Heart right ventricle (tissue), 16 donors: Measurements from ENCODE around the gene GRPEL1. TPM values are rescaled to one million over a fixed set of nuclear protein-coding genes. Genes with fewer than 3 reads are reported as not detected.

ENCODE experiments used
- ATAC-seq, 8 donors: fragments of 200-7000 bp; cut with Tn5 transposase; one replicate each; pipeline ENCODE4 v1.9.1; 2020; ENCODE audit warnings: mild to moderate bottlenecking in 8 of 8, moderate library complexity in 8 of 8, moderate number of reproducible peaks in 1 of 8
- DNase-seq, 2 donors: peaks; one replicate each; pipeline ENCODE4 v3.0.0-alpha.2; 2020
- H3K27ac ChIP-seq, 10 donors: fragments of 200-600 bp; sonication (generic) in 2 of 10; one replicate each; pipeline versions ENCODE4 v1.5.0 to v1.8.0; 2020 to 2022; ENCODE audit warnings: mild to moderate bottlenecking in 3 of 10
- H3K27me3 ChIP-seq, 7 donors: fragments of 200-600 bp; one replicate each; pipeline ENCODE4 v1.8.0; 2021 to 2022; ENCODE audit warnings: mild to moderate bottlenecking in 2 of 7
- H3K36me3 ChIP-seq, 9 donors: fragments of 200-600 bp; sonication (generic) in 1 of 9; one replicate each; pipeline versions ENCODE4 v1.5.0 to v1.8.0; 2020 to 2022; ENCODE audit warnings: mild to moderate bottlenecking in 2 of 9
- H3K4me1 ChIP-seq, 9 donors: fragments of 200-600 bp; sonication (generic) in 1 of 9; one replicate each; pipeline versions ENCODE4 v1.5.0 to v1.8.0; 2020 to 2022; ENCODE audit warnings: mild to moderate bottlenecking in 4 of 9
- H3K4me3 ChIP-seq, 10 donors: fragments of 200-600 bp; sonication (generic) in 2 of 10; one replicate each; pipeline versions ENCODE4 v1.5.0 to v1.8.0; 2020 to 2022; ENCODE audit warnings: mild to moderate bottlenecking in 7 of 10, moderate library complexity in 2 of 10
- H3K9me3 ChIP-seq, 11 donors: fragments of 200-600 bp in 10 of 11; sonication (generic) in 2 of 11; one replicate each; pipeline versions ENCODE4 v1.5.0 to v1.8.0; 2013 to 2022; ENCODE audit warnings: mild to moderate bottlenecking in 2 of 11, control low read depth in 1 of 11, moderate library complexity in 1 of 11
- WGBS, 2 donors: extraction: QIAGEN DNeasy Blood & Tissue Kit; methylation state at CpG; one replicate each; pipeline ENCODE4 v1.1.7; 2013; ENCODE audit warnings: inconsistent platforms in 1 of 2; 5-methylcytosine and 5-hydroxymethylcytosine counted together
- intact Hi-C, 10 donors: fragments of 100-400 bp; cut with DNase I; formaldehyde crosslinking; loops; one replicate each; pipeline versions ENCODE4 v1.11.1 to v1.14.2; 2022
- polyA plus RNA-seq, 2 donors: library from polyadenylated mRNA; stranded (reverse); fragments of 200-250 nt; gene quantifications; one replicate each; pipeline ENCODE4 v1.2.3, GENCODE V29; 2013
- total RNA-seq, 10 donors: library from RNA; stranded (reverse); fragmentation: NEBNext Ultra II Directional in 3 of 10; extraction: Animal tissue kit (Norgen Biotek cat#: 25700) in 3 of 10; gene quantifications; one replicate each; pipeline versions ENCODE4 v1.2.1 to v1.2.4, GENCODE V29; 2021 to 2023
- TF ChIP-seq, protein P1 (sequence below), 9 donors: fragments of 200-600 bp; sonication (generic) in 2 of 9; IDR thresholded peaks; one replicate each; pipeline versions ENCODE4 v1.5.0 to v1.8.0; 2021 to 2022; ENCODE audit warnings: antibody characterized with exemption in 9 of 9, mild to moderate bottlenecking in 5 of 9, moderate library complexity in 1 of 9
- donor health status: Arrhythmogenic right ventricular cardiomyopathy.
- donor health status: ischemic (EF 13 %, LVEDD 7.1; RV severe dilation, severe dysfunction).
- donor health status: healthy with polysubstance abuse.
- donor health status: DM: no; HTN: yes; CAD: no.
- donor health status: DM: no; HTN: no; CAD: no.
- donor health status: ischemic (EF 25% LVEDD 6.9; RV normal size, moderate dysfunction).
- donor health status: ischemic (EF 25% LVEDD 5.7; RV mildly dilated, moderate dysfunction).
- donor health status: healthy.
- donor health status: DM: yes; HTN: yes; CAD: no.
- donor health status: Ischemic cardiomyopathy.
- donor health status: ischemic (EF 35%, LVEDD 5.7; RV mildly dilated, moderate dysfunction).
- donor health status: nonischemic (EF 11% LVEDD 7.7; RV severe dilation, severe dysfunction).
- donor health status: DM: yes; HTN: yes; CAD: no.
- donor health status: PGD.
- donor health status: ischemic (EF 29% LVEDD 5.4; RV normal size, mild dysfunction).
- donor health status: nonischemic (EF 23%, LVEDD 6.1; RV moderate dilation, normal function).

Gene GRPEL1
- total and polyA plus RNA-seq, 12 donors: 38.7 to 83.3 (median 55.8) TPM

DNA sequence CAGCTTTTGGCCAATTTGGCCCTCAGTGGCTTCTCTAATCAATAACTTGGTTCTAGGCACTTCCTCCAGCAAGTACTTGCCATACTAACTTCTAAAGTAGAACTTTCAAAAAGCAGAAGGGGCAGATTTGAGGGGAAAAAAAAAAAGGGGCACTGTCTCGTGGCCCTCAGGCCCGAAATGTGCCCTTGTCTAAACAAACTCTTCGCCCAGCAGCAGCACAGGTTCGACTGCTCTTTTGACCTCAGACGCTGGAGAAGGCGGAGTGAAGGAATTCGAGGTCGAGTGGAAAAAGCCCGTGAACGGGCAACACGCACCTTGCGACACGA, 775 bp downstream of the GRPEL1 start:
- ATAC-seq (no peak), DNase-seq (no peak)
- WGBS, 2 donors: 3 to 4% methylated on average over 13 of the region's 13 CpGs
- TF ChIP-seq, protein P1, sequence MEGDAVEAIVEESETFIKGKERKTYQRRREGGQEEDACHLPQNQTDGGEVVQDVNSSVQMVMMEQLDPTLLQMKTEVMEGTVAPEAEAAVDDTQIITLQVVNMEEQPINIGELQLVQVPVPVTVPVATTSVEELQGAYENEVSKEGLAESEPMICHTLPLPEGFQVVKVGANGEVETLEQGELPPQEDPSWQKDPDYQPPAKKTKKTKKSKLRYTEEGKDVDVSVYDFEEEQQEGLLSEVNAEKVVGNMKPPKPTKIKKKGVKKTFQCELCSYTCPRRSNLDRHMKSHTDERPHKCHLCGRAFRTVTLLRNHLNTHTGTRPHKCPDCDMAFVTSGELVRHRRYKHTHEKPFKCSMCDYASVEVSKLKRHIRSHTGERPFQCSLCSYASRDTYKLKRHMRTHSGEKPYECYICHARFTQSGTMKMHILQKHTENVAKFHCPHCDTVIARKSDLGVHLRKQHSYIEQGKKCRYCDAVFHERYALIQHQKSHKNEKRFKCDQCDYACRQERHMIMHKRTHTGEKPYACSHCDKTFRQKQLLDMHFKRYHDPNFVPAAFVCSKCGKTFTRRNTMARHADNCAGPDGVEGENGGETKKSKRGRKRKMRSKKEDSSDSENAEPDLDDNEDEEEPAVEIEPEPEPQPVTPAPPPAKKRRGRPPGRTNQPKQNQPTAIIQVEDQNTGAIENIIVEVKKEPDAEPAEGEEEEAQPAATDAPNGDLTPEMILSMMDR (IDR thresholded peaks at IDR 0.05): no peak
- Histone ChIP-seq H3K9me3 (no peaks in the 10 kb centered on the region), H3K27ac (peak overlapping the region; percentile 31 to 98 (median 89)), H3K36me3 (peaks cover 0 to 37% (median 19%) of the 10 kb centered on the region in 9 donors), H3K4me3 (peak overlapping the region; percentile 68 to 99 (median 86)), H3K4me1 (peaks cover 7 to 42% (median 30%) of the 10 kb centered on the region in 9 donors), H3K27me3 (no peaks in the 10 kb centered on the region)
- intact Hi-C loops: loop anchor here in 6 of 10 donors (1.0 to 5.0 kb wide), 5 partner anchors 22 to 160 kb away; partner anchors contain the start of gene TBC1D14 (in 2 of the 6)

DNA sequence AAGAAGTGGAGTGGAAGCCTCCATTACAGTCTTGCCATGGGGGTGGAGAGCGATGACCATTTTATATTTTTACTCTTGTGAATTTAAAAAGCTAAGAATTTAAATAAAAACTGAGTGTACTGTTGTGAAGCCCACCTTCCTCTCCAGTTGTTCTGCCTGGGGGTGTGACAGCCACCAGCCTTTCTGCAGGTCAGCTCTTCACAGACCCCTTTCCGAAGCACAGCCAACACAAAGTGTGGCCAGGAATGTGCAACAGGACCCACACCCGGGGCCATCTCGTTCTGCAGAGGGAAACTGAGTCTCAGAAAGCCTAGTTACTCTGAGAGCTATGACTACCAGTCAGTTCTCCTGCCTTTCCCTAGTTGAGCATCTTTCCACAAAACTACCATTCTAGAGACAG, 1.4 kb downstream of the GRPEL1 start:
- Histone ChIP-seq H3K27me3 (no peaks in the 10 kb centered on the region), H3K27ac (peak overlapping the region in 3 of 10 donors; percentile 88 to 96 (median 90)), H3K9me3 (no peaks in the 10 kb centered on the region), H3K4me1 (peaks cover 7 to 42% (median 30%) of the 10 kb centered on the region in 9 donors), H3K4me3 (peak overlapping the region in 8 of 10 donors; percentile 78 to 99 (median 92)), H3K36me3 (peaks cover 0 to 43% (median 25%) of the 10 kb centered on the region in 9 donors)
- 85 to 89% methylated on average over 4 of the region's 4 CpGs for WGBS, 2 donors
- TF ChIP-seq, protein P1 (IDR thresholded peaks at IDR 0.05): no peak
- intact Hi-C loops: loop anchor here in 6 of 10 donors (2.0 to 5.0 kb wide), 4 partner anchors 22 to 159 kb away; partner anchors contain the start of gene TBC1D14 (in 2 of the 6)
- no peak for DNase-seq
- ATAC-seq: no peak

DNA sequence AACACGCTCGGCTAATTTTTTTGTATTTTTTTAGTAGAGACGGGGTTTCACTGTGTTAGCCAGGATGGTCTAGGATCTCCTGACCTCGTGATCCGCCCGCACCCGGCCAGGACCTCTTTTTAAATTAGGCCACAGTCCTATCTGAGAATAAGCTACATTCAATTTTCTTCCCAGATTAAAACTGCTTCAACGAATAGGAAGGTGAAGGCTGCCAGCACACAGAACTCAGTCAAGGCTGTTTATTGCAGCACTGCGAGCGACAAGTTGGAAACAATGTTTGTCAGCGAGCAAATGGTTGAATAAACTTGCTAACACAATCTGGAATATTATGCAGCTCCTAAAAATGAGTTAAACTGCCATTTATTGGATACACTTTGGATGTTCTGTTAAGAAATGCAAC, 1.9 kb downstream of the GRPEL1 start:
- H3K27ac ChIP-seq: peak overlapping the region in 1 of 10 donors; percentile 96
- TF ChIP-seq, protein P1 (IDR thresholded peaks at IDR 0.05): no peak
- intact Hi-C loops: loop anchor here in 6 of 10 donors (2.0 to 5.0 kb wide), 4 partner anchors 21 to 159 kb away; partner anchors contain the start of gene TBC1D14 (in 2 of the 6)
- DNase-seq: no peak
- no peak for ATAC-seq
- H3K27me3 ChIP-seq: no peaks in the 10 kb centered on the region
- peaks cover 0 to 48% (median 27%) of the 10 kb centered on the region in 9 donors for H3K36me3 ChIP-seq
- no peaks in the 10 kb centered on the region for H3K9me3 ChIP-seq
- peaks cover 7 to 42% (median 30%) of the 10 kb centered on the region in 9 donors for H3K4me1 ChIP-seq
- 95 to 96% methylated on average over 11 of the region's 11 CpGs for WGBS, 2 donors
- no peak overlapping the region for H3K4me3 ChIP-seq

DNA sequence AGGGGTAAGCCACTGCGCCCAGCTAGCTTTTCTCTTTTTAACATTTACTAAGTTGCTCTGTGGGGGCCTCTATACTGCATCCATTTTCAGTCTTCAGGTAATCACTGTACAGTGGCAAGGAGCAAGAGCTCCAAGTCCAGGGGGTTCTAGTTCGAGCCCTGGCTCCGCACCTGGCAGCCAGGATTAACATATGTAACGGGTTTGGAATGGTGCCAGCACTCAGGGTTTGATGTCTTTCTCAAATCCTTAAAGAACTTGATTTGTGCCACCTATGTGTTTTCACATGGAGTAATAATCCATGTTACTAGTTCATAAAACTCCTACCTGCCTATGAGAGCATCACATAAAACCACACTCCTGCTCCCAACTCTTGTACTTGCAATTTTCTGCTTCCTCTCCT, 4.5 kb downstream of the GRPEL1 start:
- Histone ChIP-seq H3K9me3 (no peaks in the 10 kb centered on the region), H3K36me3 (peaks cover 0 to 75% (median 41%) of the 10 kb centered on the region in 9 donors), H3K27me3 (no peaks in the 10 kb centered on the region), H3K4me1 (peaks cover 0 to 48% (median 24%) of the 10 kb centered on the region in 9 donors), H3K27ac (no peak overlapping the region), H3K4me3 (no peak overlapping the region)
- no peak for ATAC-seq
- TF ChIP-seq, protein P1 (IDR thresholded peaks at IDR 0.05): no peak
- no peak for DNase-seq
- WGBS, 2 donors: 81 to 88% methylated on average over 4 of the region's 4 CpGs
- intact Hi-C loops: no loop called here
